Heart right ventricle (tissue), 16 donors: Measurements from ENCODE around the gene PDLIM4. TPM values are rescaled to one million over a fixed set of nuclear protein-coding genes. Genes with fewer than 3 reads are reported as not detected.

Experiments
- ATAC-seq, 8 donors: fragments of 200-7000 bp; cut with Tn5 transposase; one replicate each; pipeline ENCODE4 v1.9.1; 2020; ENCODE audit warnings: mild to moderate bottlenecking in 8 of 8, moderate library complexity in 8 of 8, moderate number of reproducible peaks in 1 of 8
- DNase-seq, 2 donors: peaks; one replicate each; pipeline ENCODE4 v3.0.0-alpha.2; 2020
- H3K27ac ChIP-seq, 10 donors: fragments of 200-600 bp; sonication (generic) in 2 of 10; one replicate each; pipeline versions ENCODE4 v1.5.0 to v1.8.0; 2020 to 2022; ENCODE audit warnings: mild to moderate bottlenecking in 3 of 10
- H3K27me3 ChIP-seq, 7 donors: fragments of 200-600 bp; one replicate each; pipeline ENCODE4 v1.8.0; 2021 to 2022; ENCODE audit warnings: mild to moderate bottlenecking in 2 of 7
- H3K36me3 ChIP-seq, 9 donors: fragments of 200-600 bp; sonication (generic) in 1 of 9; one replicate each; pipeline versions ENCODE4 v1.5.0 to v1.8.0; 2020 to 2022; ENCODE audit warnings: mild to moderate bottlenecking in 2 of 9
- H3K4me1 ChIP-seq, 9 donors: fragments of 200-600 bp; sonication (generic) in 1 of 9; one replicate each; pipeline versions ENCODE4 v1.5.0 to v1.8.0; 2020 to 2022; ENCODE audit warnings: mild to moderate bottlenecking in 4 of 9
- H3K4me3 ChIP-seq, 10 donors: fragments of 200-600 bp; sonication (generic) in 2 of 10; one replicate each; pipeline versions ENCODE4 v1.5.0 to v1.8.0; 2020 to 2022; ENCODE audit warnings: mild to moderate bottlenecking in 7 of 10, moderate library complexity in 2 of 10
- H3K9me3 ChIP-seq, 11 donors: fragments of 200-600 bp in 10 of 11; sonication (generic) in 2 of 11; one replicate each; pipeline versions ENCODE4 v1.5.0 to v1.8.0; 2013 to 2022; ENCODE audit warnings: mild to moderate bottlenecking in 2 of 11, control low read depth in 1 of 11, moderate library complexity in 1 of 11
- CTCF ChIP-seq, 9 donors: fragments of 200-600 bp; sonication (generic) in 2 of 9; IDR thresholded peaks; one replicate each; pipeline versions ENCODE4 v1.5.0 to v1.8.0; 2021 to 2022; ENCODE audit warnings: antibody characterized with exemption in 9 of 9, mild to moderate bottlenecking in 5 of 9, moderate library complexity in 1 of 9
- WGBS, 2 donors: extraction: QIAGEN DNeasy Blood & Tissue Kit; methylation state at CpG; one replicate each; pipeline ENCODE4 v1.1.7; 2013; ENCODE audit warnings: inconsistent platforms in 1 of 2; 5-methylcytosine and 5-hydroxymethylcytosine counted together
- intact Hi-C, 10 donors: fragments of 100-400 bp; cut with DNase I; formaldehyde crosslinking; loops; one replicate each; pipeline versions ENCODE4 v1.11.1 to v1.14.2; 2022
- polyA plus RNA-seq, 2 donors: library from polyadenylated mRNA; stranded (reverse); fragments of 200-250 nt; gene quantifications; one replicate each; pipeline ENCODE4 v1.2.3, GENCODE V29; 2013
- total RNA-seq, 10 donors: library from RNA; stranded (reverse); fragmentation: NEBNext Ultra II Directional in 3 of 10; extraction: Animal tissue kit (Norgen Biotek cat#: 25700) in 3 of 10; gene quantifications; one replicate each; pipeline versions ENCODE4 v1.2.1 to v1.2.4, GENCODE V29; 2021 to 2023
- donor health status: Arrhythmogenic right ventricular cardiomyopathy.
- donor health status: ischemic (EF 13 %, LVEDD 7.1; RV severe dilation, severe dysfunction).
- donor health status: healthy with polysubstance abuse.
- donor health status: DM: no; HTN: yes; CAD: no.
- donor health status: DM: no; HTN: no; CAD: no.
- donor health status: ischemic (EF 25% LVEDD 6.9; RV normal size, moderate dysfunction).
- donor health status: ischemic (EF 25% LVEDD 5.7; RV mildly dilated, moderate dysfunction).
- donor health status: healthy.
- donor health status: DM: yes; HTN: yes; CAD: no.
- donor health status: Ischemic cardiomyopathy.
- donor health status: ischemic (EF 35%, LVEDD 5.7; RV mildly dilated, moderate dysfunction).
- donor health status: nonischemic (EF 11% LVEDD 7.7; RV severe dilation, severe dysfunction).
- donor health status: DM: yes; HTN: yes; CAD: no.
- donor health status: PGD.
- donor health status: ischemic (EF 29% LVEDD 5.4; RV normal size, mild dysfunction).
- donor health status: nonischemic (EF 23%, LVEDD 6.1; RV moderate dilation, normal function).

Gene PDLIM4
- total and polyA plus RNA-seq, 12 donors: 2.1 to 15.3 (median 3.6) TPM

- Histone ChIP-seq H3K36me3 (no peaks in the 10 kb centered on the region), H3K27ac (peak overlapping the region in 6 of 10 donors; percentile 22 to 99 (median 94)), H3K27me3 (peaks cover 0 to 16% (median 0%) of the 10 kb centered on the region in 7 donors), H3K4me3 (no peak overlapping the region), H3K9me3 (no peaks in the 10 kb centered on the region), H3K4me1 (peaks cover 19 to 48% (median 31%) of the 10 kb centered on the region in 9 donors)
- no peak for TF ChIP-seq CTCF (IDR thresholded peaks at IDR 0.05)
- 96% methylated on average over 5 of the region's 5 CpGs for WGBS, 2 donors
- peak in 1 of 2 donors; percentile 3 for DNase-seq
- no peak for ATAC-seq
- intact Hi-C loops: loop anchor here in 3 of 10 donors (5.0 kb wide), 3 partner anchors 37 to 63 kb away; partner anchors contain the start of gene SLC22A4 (in 2 of the 3)
Measured at GRCh38 chr5:132229236-132229635, 28.3 kb upstream of the PDLIM4 start.

- DNase-seq (peak in 1 of 2 donors; percentile 2), ATAC-seq (no peak)
- intact Hi-C loops: loop anchor here in 1 of 10 donors (10.0 kb wide), 1 partner anchor 46 kb away; no protein-coding TSS in a partner anchor
Measured at GRCh38 chr5:132230871-132231270, 26.6 kb upstream of the PDLIM4 start.

GRCh38 chr5:132232465-132232864, 25.0 kb upstream of the PDLIM4 start:
- TF ChIP-seq CTCF (IDR thresholded peaks at IDR 0.05): no peak

More at GRCh38 chr5:132230871-132231270, 26.6 kb upstream of the PDLIM4 start:
- H3K4me3 ChIP-seq: no peak overlapping the region
- H3K36me3 ChIP-seq: no peaks in the 10 kb centered on the region
- WGBS, 2 donors: 92 to 98% methylated on average over 9 of the region's 9 CpGs
- no peak overlapping the region for H3K27ac ChIP-seq
- H3K9me3 ChIP-seq: no peaks in the 10 kb centered on the region
- peaks cover 10 to 31% (median 15%) of the 10 kb centered on the region in 9 donors for H3K4me1 ChIP-seq
- peaks cover 0 to 16% (median 0%) of the 10 kb centered on the region in 7 donors for H3K27me3 ChIP-seq
- no peak for TF ChIP-seq CTCF (IDR thresholded peaks at IDR 0.05)

GRCh38 chr5:132233081-132233480, 24.4 kb upstream of the PDLIM4 start:
- no peak overlapping the region for H3K27ac ChIP-seq
- H3K36me3 ChIP-seq: no peaks in the 10 kb centered on the region
- DNase-seq: no peak
- intact Hi-C loops: loop anchor here in 1 of 10 donors (10.0 kb wide), 1 partner anchor 48 kb away; no protein-coding TSS in a partner anchor
- H3K27me3 ChIP-seq: peaks cover 0 to 2% (median 0%) of the 10 kb centered on the region in 7 donors
- no peaks in the 10 kb centered on the region for H3K9me3 ChIP-seq
- TF ChIP-seq CTCF (IDR thresholded peaks at IDR 0.05): no peak
- 95 to 98% methylated on average over 1 of the region's 1 CpG for WGBS, 2 donors
- no peak overlapping the region for H3K4me3 ChIP-seq
- H3K4me1 ChIP-seq: peaks cover 0 to 12% (median 2%) of the 10 kb centered on the region in 9 donors
- ATAC-seq: no peak

More at GRCh38 chr5:132232465-132232864, 25.0 kb upstream of the PDLIM4 start:
- Histone ChIP-seq H3K9me3 (no peaks in the 10 kb centered on the region), H3K27ac (no peak overlapping the region), H3K4me3 (no peak overlapping the region), H3K27me3 (peaks cover 0 to 6% (median 0%) of the 10 kb centered on the region in 7 donors), H3K36me3 (no peaks in the 10 kb centered on the region), H3K4me1 (peaks cover 0 to 15% (median 4%) of the 10 kb centered on the region in 9 donors)
- DNase-seq (no peak), ATAC-seq (no peak)
- intact Hi-C loops: loop anchor here in 1 of 10 donors (10.0 kb wide), 1 partner anchor 48 kb away; no protein-coding TSS in a partner anchor
- WGBS, 2 donors: 92 to 94% methylated on average over 3 of the region's 3 CpGs
